CD4-positive, alpha-beta T cell treated with Interleukin-12 subunit alpha and Interleukin-12 subunit beta, for 1 hour (primary cell): Measurements from ENCODE around the gene MSL1.

ENCODE experiments used
- DNase-seq: peaks from one replicate; pipeline ENCODE4 v3.0.0-alpha.2; 2020

The MSL1 gene

GRCh38 chr17:40106760-40107521 is 14.8 kb upstream of the MSL1 start:
- no peak for DNase-seq

DNA sequence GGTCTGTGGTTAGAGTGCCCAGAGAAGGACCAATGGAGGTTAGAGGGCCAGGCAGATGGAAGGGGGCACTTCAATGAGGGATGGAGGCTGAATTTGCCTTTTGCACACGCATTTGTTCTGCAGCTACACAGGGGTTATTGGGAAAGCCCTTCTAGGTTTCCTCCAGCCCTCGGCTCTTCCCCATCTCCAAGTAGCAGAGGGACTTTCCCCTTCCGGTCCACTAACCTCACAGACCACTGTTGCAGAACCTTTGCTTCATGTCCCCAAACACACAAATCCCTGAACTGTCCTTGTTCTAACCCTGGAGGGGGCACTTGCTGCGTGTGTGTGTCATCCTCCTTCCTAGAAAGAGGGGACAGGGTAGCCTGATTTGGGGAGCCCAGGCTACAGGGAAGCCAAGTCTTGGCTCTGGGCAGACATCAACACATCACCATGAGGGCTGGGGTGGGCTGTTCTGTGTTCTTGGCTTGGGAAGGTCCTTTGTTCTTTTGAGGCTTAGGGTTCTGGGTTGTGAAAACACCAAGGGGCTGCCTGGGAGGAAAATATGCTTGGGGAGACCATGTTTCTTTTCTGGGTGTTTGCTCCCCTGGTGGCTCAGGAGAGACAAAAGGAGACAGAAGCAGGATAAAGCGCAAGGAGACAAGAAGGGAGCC is 14.1 kb upstream of the MSL1 start:
- DNase-seq = no peak

DNA sequence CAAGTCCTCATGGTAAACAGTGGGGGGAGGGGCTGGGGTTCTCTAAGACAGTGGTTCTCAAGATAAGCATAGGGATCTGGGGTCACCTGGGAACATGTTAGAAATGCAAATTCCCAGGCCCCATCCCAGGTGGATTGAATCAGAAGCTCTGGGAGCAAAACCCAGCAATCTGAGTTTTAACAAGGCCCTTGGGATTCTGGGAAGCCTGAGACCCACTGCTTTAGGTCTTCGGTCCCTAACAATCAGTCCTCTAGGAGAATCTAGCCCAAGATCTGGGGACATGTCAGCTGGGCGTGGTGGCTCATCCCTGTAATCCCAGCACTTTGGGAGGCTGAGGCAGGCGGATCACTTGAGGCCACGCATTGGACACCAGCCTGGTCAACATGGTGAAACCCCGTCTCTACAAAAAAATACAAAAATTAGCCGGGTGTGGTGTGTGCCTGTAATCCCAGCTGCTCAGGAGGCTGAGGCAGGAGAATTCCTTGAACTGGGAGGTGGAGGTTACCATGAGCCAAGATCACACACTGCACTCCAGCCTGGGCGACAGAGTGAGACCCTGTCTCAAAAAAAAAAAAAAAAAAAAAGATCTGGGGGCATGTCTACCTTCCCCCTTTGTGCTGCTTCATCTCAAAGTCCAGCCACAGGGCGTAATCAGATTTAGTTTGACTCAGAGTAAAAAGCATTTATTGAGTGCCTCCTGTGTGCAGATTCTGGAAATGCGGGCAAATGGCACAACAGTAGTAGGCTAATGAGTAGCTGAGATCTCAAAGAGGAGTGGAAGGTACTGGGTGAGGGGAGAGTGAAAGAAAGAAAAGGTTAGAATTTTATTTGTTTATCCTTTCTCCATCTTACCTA is 12.6 kb upstream of the MSL1 start:
- no peak for DNase-seq

GRCh38 chr17:40110026-40110845 is 11.5 kb upstream of the MSL1 start:
- DNase-seq = no peak

GRCh38 chr17:40111221-40112128 is 10.3 kb upstream of the MSL1 start:
- peak; percentile 79 for DNase-seq

GRCh38 chr17:40112191-40112711 is 9.5 kb upstream of the MSL1 start:
- no peak for DNase-seq

DNA sequence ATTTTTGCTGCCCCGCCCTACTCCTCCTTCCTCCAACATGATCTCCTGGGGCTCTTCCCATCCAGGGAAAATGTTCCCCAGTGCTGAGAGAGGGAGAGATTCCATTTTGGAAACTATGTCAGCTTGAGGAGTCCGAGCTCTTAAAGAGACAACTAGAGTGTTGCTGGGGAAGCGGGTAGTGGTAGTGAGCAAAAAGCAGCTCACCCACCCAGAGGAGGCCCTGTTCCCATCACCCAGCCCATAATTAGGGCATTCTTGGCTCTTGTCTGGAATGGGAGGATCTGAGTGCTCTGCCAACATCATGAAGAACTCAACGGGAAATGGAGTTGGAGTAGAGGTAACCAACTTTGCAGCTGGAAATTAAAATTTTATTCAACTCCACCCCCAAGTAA is 9.1 kb upstream of the MSL1 start:
- no peak for DNase-seq

DNA sequence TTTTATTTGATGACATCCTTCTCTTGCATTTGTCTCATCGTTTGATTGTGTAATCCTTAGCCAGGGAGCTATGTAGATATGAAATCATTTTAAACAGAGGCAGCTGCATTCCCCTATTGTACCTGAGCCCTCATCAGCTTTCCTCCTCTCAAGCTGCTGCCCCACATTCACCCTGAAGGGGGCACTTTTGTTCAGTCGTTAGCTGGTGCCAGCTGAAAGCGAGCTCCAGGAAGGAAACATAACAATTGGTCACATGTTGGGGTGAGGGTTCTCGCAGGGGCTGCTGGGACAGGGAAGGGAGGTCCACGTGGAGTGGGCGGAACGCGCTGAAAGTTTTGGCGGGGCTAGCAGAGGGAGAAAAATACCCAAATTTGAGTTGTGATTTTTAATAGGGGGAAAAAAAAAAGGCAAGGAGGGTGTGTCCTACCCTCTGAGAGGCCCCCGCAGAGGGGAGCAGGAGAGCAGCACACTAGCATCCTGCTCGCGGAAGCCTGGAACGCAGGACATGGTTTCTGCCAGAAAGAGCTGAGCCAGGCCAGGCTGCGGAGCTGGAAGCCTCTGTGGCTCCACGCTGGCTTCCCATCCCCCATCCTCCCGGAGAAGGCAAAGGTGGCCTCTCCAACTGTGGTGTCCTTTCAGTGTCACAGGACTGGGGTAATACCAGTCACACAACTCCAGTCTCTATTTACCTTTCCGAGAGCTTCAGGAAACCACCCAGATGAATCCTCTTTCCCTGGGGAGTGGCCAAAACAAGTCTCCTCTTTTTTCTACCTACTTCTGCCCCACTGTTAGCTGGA is 8.5 kb upstream of the MSL1 start:
- DNase-seq = peak; percentile 95

GRCh38 chr17:40113907-40114245 is 7.9 kb upstream of the MSL1 start:
- DNase-seq = no peak

GRCh38 chr17:40115101-40115436 is 6.7 kb upstream of the MSL1 start:
- no peak for DNase-seq

DNA sequence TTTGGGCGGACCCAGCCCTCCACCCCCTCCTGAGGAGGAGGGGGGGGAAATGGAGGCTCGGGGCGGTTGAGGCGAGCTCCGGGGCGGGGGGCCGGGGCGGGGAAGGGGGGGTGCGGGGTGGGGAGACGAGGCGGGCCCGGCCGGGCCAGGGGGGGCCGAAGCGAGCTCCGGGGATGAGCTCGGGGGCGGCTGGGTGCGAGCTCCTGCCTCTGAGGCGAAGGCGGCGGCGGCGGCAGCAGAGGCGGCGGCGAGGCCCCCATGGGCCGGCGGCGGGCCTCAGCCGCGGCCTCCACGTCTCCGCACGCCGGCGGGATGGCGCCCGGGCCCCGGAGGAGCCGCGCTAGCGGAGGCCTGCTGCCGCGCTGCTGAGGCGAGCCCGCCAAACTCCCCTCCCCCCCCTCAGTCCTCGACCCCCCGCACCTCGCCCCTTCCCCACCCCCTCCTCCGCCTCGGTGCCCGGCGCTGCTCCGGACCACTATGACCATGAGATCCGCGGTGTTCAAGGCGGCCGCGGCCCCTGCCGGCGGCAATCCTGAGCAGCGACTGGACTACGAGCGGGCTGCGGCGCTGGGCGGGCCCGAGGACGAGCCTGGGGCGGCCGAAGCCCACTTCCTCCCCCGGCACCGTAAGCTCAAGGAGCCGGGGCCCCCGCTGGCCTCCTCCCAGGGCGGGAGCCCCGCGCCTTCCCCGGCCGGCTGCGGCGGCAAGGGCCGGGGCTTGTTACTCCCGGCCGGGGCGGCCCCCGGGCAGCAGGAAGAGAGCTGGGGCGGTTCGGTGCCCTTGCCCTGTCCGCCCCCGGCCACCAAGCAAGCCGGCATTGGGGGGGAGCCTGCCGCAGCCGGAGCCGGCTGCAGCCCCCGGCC is 596 bp downstream of the MSL1 start:
- no peak for DNase-seq

DNA sequence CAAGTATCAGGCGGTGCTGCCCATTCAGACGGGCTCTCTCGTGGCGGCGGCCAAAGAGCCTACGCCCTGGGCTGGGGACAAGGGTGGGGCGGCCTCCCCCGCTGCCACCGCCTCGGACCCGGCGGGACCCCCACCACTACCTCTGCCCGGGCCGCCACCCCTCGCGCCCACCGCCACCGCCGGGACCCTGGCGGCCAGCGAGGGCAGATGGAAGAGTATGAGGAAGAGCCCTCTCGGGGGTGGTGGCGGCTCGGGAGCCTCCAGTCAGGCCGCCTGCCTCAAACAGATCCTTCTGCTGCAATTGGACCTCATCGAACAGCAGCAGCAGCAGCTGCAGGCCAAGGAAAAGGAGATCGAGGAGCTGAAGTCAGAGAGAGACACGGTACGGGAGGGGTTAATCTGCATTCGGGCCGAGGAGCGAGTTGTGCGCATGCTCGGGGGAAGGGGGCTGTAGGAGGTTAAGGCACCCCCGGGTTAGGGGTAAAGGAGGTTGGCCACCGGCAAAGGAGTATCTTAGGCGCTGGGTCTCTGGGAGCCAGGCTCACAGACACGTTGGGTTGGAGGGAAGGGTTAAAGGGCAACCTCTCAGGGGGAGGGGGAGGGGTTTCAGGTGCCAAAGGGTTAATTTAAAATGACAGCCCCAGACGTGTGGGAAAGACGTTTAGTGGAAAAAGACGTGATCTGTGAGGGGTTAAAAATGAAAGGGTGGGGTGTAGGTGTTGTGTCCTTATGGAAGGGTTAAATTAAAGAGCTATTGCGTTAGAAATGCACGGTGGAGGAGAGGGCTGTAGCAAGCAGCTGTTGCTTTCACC is 1.4 kb downstream of the MSL1 start:
- DNase-seq = peak; percentile 60

DNA sequence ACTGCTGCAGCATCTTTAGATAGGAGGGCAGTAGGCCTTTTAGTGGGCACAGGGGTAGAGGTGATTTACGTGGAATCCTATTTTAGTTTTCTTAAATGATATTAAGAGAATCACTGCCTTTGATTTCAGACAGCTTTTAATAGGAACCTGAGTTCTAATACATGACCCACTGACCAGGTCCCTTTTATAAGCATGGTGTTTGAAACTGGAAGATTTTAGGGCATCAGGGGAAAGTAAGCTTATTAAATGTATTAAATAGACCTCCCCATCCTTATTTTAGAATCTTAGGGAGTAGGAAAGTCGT is 2.0 kb downstream of the MSL1 start:
- DNase-seq = no peak

DNA sequence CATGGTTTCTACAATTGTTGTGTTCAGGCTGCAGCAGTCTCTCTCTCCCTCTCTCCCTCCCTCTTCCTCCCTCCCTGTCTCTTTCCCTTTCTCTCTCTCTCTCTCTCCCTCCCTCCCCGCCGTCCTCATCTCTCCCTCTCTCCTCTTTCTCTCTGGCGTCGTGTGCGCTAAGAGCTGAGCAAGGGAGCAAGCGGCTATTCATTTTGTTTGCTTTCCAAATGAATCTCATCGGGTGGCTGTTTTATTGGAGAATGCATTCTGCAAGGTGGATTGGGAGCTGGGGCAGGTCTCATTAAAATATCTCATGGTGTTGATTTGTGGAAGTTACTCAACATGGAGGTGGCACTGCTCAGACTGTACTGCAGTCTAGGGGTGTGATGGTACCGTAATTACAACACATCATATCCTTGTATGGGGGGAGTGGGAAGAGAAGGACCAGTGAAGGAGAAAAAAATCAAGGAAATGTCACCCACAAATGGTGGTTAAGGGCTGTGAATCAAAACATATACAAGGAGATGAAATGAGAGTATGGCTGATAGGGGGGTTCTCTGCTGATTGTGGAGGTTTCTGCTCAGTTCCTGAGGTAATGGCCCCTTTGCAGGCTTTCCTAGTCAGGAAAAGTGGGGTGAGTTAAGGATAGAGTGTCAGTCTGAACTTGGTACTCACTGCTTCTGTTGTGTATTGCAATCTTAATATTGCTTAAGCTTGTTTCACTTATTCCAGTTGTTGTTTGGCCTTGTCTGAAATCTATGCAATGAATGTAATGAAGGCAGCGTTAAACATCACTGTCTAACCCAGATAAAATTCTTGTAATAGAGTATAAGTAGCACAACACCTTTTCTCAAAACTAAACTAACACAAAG is 2.7 kb downstream of the MSL1 start:
- DNase-seq = no peak

- DNase-seq = no peak
Observed at GRCh38 chr17:40129498-40129897, 7.7 kb downstream of the MSL1 start.

GRCh38 chr17:40130352-40131042 is 8.7 kb downstream of the MSL1 start:
- DNase-seq = no peak

DNA sequence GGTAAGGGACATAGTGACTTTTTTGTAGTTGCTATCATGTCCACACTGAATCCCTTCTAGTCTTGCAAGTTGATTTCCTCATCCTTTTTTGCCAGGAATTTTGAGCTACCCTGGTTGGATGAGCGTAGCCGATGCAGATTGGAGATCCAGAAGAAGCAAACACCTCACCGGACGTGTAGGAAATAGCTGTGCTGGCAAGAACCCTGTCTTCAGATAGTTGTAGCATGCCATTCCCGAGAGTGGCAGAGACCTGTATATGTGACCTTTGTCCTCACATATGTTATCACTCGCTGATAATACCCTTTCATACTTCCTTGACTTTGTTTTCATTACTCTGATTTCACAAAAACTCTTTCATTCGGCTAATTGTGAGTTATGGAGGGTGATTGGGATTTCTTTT is 12.4 kb downstream of the MSL1 start:
- no peak for DNase-seq

DNA sequence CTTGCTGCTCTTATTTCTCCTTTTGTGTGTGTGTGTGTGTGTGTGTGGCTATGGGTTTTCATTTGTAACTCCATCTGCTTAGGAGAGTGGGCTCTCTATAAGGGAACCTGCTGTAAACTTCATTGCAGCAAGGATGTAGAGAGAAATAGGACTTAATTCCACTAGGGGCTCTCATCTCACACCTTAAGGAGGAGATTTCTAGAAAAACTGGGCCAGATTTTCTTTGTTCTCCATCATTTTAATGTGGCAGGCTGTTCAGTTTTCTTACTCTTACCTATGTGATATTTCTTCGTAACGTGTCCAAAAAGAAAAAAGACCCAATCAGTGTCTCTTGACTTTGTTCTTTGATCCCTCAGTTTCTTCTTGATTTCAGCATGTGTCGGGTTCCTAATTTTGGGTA is 14.0 kb downstream of the MSL1 start:
- DNase-seq = no peak
